Measurements from ENCODE around the gene PLCXD1. TPM values are rescaled to one million over a fixed set of nuclear protein-coding genes. Genes with fewer than 3 reads are reported as not detected.

The PLCXD1 gene
- total and polyA plus RNA-seq, 4 donors: 13.4 to 41.5 (median 28.2) TPM

- H3K4me1 ChIP-seq (ENCODE audit: control insufficient read depth in 5 of 5, insufficient read depth in 5 of 5, low read length in 5 of 5): no peaks in the 10 kb centered on the region
- WGBS, 2 donors: 97% methylated on average over 10 of the region's 10 CpGs
- no peak overlapping the region for H3K27ac ChIP-seq (ENCODE audit: low read depth in 1 of 2, low read length in 1 of 2)
- TF ChIP-seq CTCF (IDR thresholded peaks at IDR 0.05; ENCODE audit: control extremely low read depth, extremely low read depth): no peak
- H3K27me3 ChIP-seq (ENCODE audit: control insufficient read depth in 3 of 3, insufficient read depth in 3 of 3, low read length in 2 of 3): no peaks in the 10 kb centered on the region
- ATAC-seq (ENCODE audit: insufficient read depth, low FRiP score): no peak
- no peak overlapping the region for H3K9ac ChIP-seq (ENCODE audit: insufficient read depth in 1 of 2, low read length in 2 of 2)
- H3K4me3 ChIP-seq: no peak overlapping the region
- peaks cover 0 to 7% (median 5%) of the 10 kb centered on the region in 4 donors for H3K36me3 ChIP-seq (ENCODE audit: control insufficient read depth in 4 of 4, insufficient read depth in 4 of 4, low read length in 4 of 4)
- DNase-seq: no peak
- no peaks in the 10 kb centered on the region for H3K9me3 ChIP-seq (ENCODE audit: control insufficient read depth in 4 of 4, insufficient read depth in 3 of 4, low read length in 3 of 4)
Observed at GRCh38 chrX:351736-352135, 70.6 kb downstream of the PLCXD1 start.

- no peak for DNase-seq
- no peaks in the 10 kb centered on the region for H3K27me3 ChIP-seq (ENCODE audit: control insufficient read depth in 3 of 3, insufficient read depth in 3 of 3, low read length in 2 of 3)
- no peak overlapping the region for H3K27ac ChIP-seq (ENCODE audit: low read depth in 1 of 2, low read length in 1 of 2)
- H3K9ac ChIP-seq (ENCODE audit: insufficient read depth in 1 of 2, low read length in 2 of 2): no peak overlapping the region
- ATAC-seq (ENCODE audit: insufficient read depth, low FRiP score): no peak
- H3K36me3 ChIP-seq (ENCODE audit: control insufficient read depth in 4 of 4, insufficient read depth in 4 of 4, low read length in 4 of 4): peaks cover 0 to 5% (median under 1%) of the 10 kb centered on the region in 4 donors
- H3K9me3 ChIP-seq (ENCODE audit: control insufficient read depth in 4 of 4, insufficient read depth in 3 of 4, low read length in 3 of 4): no peaks in the 10 kb centered on the region
- 97% methylated on average over 27 of the region's 27 CpGs for WGBS, 2 donors
- no peak for TF ChIP-seq CTCF (IDR thresholded peaks at IDR 0.05; ENCODE audit: control extremely low read depth, extremely low read depth)
- H3K4me3 ChIP-seq: no peak overlapping the region
- H3K4me1 ChIP-seq (ENCODE audit: control insufficient read depth in 5 of 5, insufficient read depth in 5 of 5, low read length in 5 of 5): no peaks in the 10 kb centered on the region
Observed at GRCh38 chrX:352181-352580, 71.0 kb downstream of the PLCXD1 start.

DNA sequence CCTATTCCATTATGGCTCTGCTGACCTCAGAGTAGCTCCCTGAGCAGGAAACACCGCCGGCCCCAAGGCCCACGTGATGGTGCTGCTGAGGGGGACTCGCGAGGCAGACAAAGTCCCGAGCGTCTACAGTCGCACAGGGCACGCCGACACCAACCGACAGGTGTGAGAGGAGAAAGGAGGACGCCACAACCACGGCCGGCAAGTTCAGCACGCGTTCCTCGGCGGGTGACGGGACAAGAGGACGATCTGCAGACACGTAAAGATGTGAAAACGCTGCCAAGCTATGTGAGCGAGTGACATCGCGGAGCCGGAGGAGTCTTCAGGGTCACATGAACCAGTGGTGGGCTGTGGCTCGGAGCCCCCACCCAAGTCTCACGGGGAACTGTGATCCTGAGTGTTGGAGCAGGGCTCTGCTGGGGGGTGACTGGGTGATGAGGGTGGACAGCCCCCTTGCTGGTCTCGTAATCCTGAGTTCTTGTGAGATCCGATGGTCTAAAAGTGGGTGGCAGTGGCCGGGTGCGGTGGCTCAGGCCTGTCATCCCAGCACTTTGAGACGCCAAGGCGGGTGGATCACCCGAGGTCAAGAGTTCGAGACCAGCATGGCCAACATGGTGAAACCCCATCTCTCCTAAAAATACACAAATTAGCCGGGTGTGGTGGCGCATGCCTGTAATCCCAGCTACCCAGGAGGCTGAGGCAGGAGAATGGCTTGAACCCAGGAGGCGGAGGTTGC lies 71.6 kb downstream of the PLCXD1 start:
- no peak overlapping the region for H3K27ac ChIP-seq (ENCODE audit: low read depth in 1 of 2, low read length in 1 of 2)
- H3K36me3 ChIP-seq (ENCODE audit: control insufficient read depth in 4 of 4, insufficient read depth in 4 of 4, low read length in 4 of 4): peaks cover 0 to 7% (median 0%) of the 10 kb centered on the region in 4 donors
- ATAC-seq (ENCODE audit: insufficient read depth, low FRiP score): no peak
- no peak for DNase-seq
- no peaks in the 10 kb centered on the region for H3K4me1 ChIP-seq (ENCODE audit: control insufficient read depth in 5 of 5, insufficient read depth in 5 of 5, low read length in 5 of 5)
- no peaks in the 10 kb centered on the region for H3K9me3 ChIP-seq (ENCODE audit: control insufficient read depth in 4 of 4, insufficient read depth in 3 of 4, low read length in 3 of 4)
- H3K27me3 ChIP-seq (ENCODE audit: control insufficient read depth in 3 of 3, insufficient read depth in 3 of 3, low read length in 2 of 3): no peaks in the 10 kb centered on the region
- H3K4me3 ChIP-seq: no peak overlapping the region
- WGBS, 2 donors: 95 to 97% methylated on average over 39 of the region's 39 CpGs
- H3K9ac ChIP-seq (ENCODE audit: insufficient read depth in 1 of 2, low read length in 2 of 2): no peak overlapping the region
- no peak for TF ChIP-seq CTCF (IDR thresholded peaks at IDR 0.05; ENCODE audit: control extremely low read depth, extremely low read depth)

Other genes starting within 250 kb of the PLCXD1 start
- 10 to 100 TPM; 11.8 to 79.1 TPM for gene GTPBP6, start 37.4 kb downstream of the PLCXD1 start, total RNA-seq
- 10 to 100 TPM; 58.7 to 60.5 TPM for gene GTPBP6, start 37.4 kb downstream of the PLCXD1 start, polyA plus RNA-seq
- 10 to 100 TPM; 12.3 to 18.8 TPM for gene PPP2R3B, start 105.5 kb downstream of the PLCXD1 start, total RNA-seq
- gene PPP2R3B, start 105.5 kb downstream of the PLCXD1 start, polyA plus RNA-seq: 10 to 100 TPM in 1 of 2 donors, 1 to 10 TPM in 1; 7.8 to 21.0 TPM